Measurements from ENCODE around the gene FOXE1. TPM values are rescaled to one million over a fixed set of nuclear protein-coding genes. Genes with fewer than 3 reads are reported as not detected.
A peak's percentile ranks its signal among the peaks of the same experiment; 100 is the strongest.

The FOXE1 gene
- total and polyA plus RNA-seq, 2 of the 4 experiments (the other 2 are of a cell fraction), result under 0.01 to 0.22 TPM

GRCh38 chr9:97895695-97896332 is 42.8 kb downstream of the FOXE1 start:
- no peak; the same call in 1 of the 2 replicates for ATAC-seq (ENCODE audit: low read depth)
- intact Hi-C loops (cut with micrococcal nuclease), result loop anchor here (10.0 kb wide), 1 partner anchor 431 kb away; no protein-coding TSS in a partner anchor
- Histone ChIP-seq H2BK5ac (ENCODE audit: low read depth, low read length, poor library complexity, severe bottlenecking) (no peak overlapping the region), H2BK15ac (ENCODE audit: low read depth, low read length) (no peak overlapping the region), H3K4me2 (ENCODE audit: low read depth, low read length) (no peak overlapping the region), H2AFZ (replicated peaks; ENCODE audit: low read length, poor library complexity) (no peak overlapping the region), H2AK9ac (replicated peaks; ENCODE audit: low read depth, low read length, poor library complexity) (no peak overlapping the region), H4K5ac (ENCODE audit: low read depth, low read length) (no peak overlapping the region), H3K4me3 (ENCODE audit: insufficient read depth, low read depth, low read length) (no peak overlapping the region), H3K56ac (ENCODE audit: extremely low read depth, insufficient read depth, low read length) (no peak overlapping the region), H4K20me1 (ENCODE audit: insufficient read depth, low read length) (0 out of 2 replicates have a peak, but pooled peaks cover 2% of the 10 kb centered on the region), H3K36me3 (ENCODE audit: control insufficient read depth, insufficient read depth, low read length) (no peaks in the 10 kb centered on the region), H3K27me3 (ENCODE audit: control insufficient read depth, insufficient read depth, low read length) (no peaks in the 10 kb centered on the region; the same call in 1 of the 2 replicates), H3K9me1 (ENCODE audit: insufficient read depth, low read length) (peaks cover 2% of the 10 kb centered on the region; the same call in 1 of the 2 replicates), H3K27ac (ENCODE audit: insufficient read depth, low read length) (no peak overlapping the region), H3K79me1 (ENCODE audit: low read depth in 1 of 2, low read length in 2 of 2) (0 out of 4 replicates have a peak, but pooled peaks cover 0 to 5% of the 10 kb centered on the region in 2 experiments), H3K23ac (ENCODE audit: low read depth, low read length) (no peak overlapping the region), H2AK5ac (ENCODE audit: low read depth, low read length) (no peak overlapping the region), H2BK20ac (ENCODE audit: low read depth, low read length) (no peak overlapping the region), H3K9me3 (ENCODE audit: control insufficient read depth, insufficient read depth, low read length) (peaks cover 6% of the 10 kb centered on the region), H3K14ac (replicated peaks; ENCODE audit: low read depth, low read length) (no peak overlapping the region), H3K4ac (ENCODE audit: low read depth, low read length) (no peak overlapping the region), H4K8ac (ENCODE audit: low read depth in 2 of 2, low read length in 2 of 2) (no peak overlapping the region), H2BK120ac (ENCODE audit: low read depth, low read length) (no peak overlapping the region), H3K4me1 (ENCODE audit: control insufficient read depth, insufficient read depth, low read length) (no peaks in the 10 kb centered on the region), H4K91ac (ENCODE audit: insufficient read depth, low read depth, low read length) (no peak overlapping the region), H3K9ac (ENCODE audit: low read depth, low read length) (no peak overlapping the region), H3K18ac (ENCODE audit: low read depth, low read length) (no peak overlapping the region)
- ChIA-PET POLR2A (ENCODE audit: unreplicated experiment) (no interaction called here), CTCF (no interaction called here)
- DNase-seq, result peak; percentile 15
- dilution Hi-C loops (cut with HindIII; ENCODE audit: low sequenced_read_pairs, unreplicated experiment), result no loop called here
- BruUV-seq (replicated peaks), result no TSS peak
- in situ Hi-C loops (cut with MboI; ENCODE audit: low sequenced_read_pairs), result no loop called here
- TF ChIP-seq CTCF (conservative IDR thresholded peaks at IDR 0.05; ENCODE audit: low read depth, low read length) (0 out of 2 replicates have a peak, but pooled peaks have one; percentile 13), RFX5 (IDR thresholded peaks at IDR 0.05; ENCODE audit: low read depth, low read length) (no peak)
- 49% methylated on average over 2 of the region's 6 CpGs; no CpG with 5 or more reads in 1 of the 2 experiments for WGBS, 2 experiments (ENCODE audit: extremely low coverage in 2 of 2, insufficient read length in 1 of 2)
